Right lobe of liver (tissue), 4 donors: ENCODE data around the gene TWIST2.

ENCODE experiments used
- POLR2A ChIP-seq: fragments of 450-650 bp; IDR thresholded peaks from one replicate; pipeline ENCODE4 v1.6.1; 2017; ENCODE audit warnings: antibody characterized with exemption, mild to moderate bottlenecking
- TF ChIP-seq, protein P1 (sequence below), 4 donors: fragments of 200-600 bp in 3 of 4; fragments of 450-650 bp in 1 of 4; IDR thresholded peaks; one replicate each; pipeline versions ENCODE4 v1.5.1 to v1.8.0; 2016 to 2022; ENCODE audit warnings: antibody characterized with exemption in 4 of 4, mild to moderate bottlenecking in 2 of 4
- donor health status: DM: no; HTN: no; CAD: no.
- donor health status: DM: no; HTN: no; CAD: no.
- donor health status: DM: no; HTN: yes; CAD: no.

DNA sequence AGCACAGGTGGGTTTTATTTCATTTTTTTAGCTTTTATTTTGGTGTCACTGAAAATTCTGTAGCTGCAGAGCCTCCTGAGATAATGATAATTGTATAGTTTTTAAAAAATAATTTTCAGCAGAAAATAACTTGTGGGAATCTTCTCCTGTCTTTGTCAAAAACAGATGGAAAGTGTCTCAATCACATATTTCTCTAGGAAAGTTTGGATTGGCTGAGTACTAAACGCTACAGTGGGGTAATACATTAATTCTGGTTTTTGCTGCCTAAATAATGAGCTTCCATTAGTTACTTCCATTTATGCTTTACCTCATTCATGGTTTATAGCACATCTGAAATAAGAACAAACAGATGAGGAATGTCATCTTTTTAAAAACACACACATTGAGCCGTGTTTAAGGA lies 2.2 kb downstream of the TWIST2 start:
- TF ChIP-seq, protein P1, sequence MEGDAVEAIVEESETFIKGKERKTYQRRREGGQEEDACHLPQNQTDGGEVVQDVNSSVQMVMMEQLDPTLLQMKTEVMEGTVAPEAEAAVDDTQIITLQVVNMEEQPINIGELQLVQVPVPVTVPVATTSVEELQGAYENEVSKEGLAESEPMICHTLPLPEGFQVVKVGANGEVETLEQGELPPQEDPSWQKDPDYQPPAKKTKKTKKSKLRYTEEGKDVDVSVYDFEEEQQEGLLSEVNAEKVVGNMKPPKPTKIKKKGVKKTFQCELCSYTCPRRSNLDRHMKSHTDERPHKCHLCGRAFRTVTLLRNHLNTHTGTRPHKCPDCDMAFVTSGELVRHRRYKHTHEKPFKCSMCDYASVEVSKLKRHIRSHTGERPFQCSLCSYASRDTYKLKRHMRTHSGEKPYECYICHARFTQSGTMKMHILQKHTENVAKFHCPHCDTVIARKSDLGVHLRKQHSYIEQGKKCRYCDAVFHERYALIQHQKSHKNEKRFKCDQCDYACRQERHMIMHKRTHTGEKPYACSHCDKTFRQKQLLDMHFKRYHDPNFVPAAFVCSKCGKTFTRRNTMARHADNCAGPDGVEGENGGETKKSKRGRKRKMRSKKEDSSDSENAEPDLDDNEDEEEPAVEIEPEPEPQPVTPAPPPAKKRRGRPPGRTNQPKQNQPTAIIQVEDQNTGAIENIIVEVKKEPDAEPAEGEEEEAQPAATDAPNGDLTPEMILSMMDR (IDR thresholded peaks at IDR 0.05) = no peak
- TF ChIP-seq POLR2A = no peak
